ENCODE data around the gene CREG1.
"Not testable (repeated sequence)": the region's sequence is repeated elsewhere in the genome, so short reads cannot be mapped to it uniquely, and the experiment has no call there.

The CREG1 gene

GRCh38 chr1:167563579-167564246 lies 10.2 kb upstream of the CREG1 start:
- FAIRE-seq = no peak

- no peak for FAIRE-seq
Observed at GRCh38 chr1:167562702-167563101, 9.1 kb upstream of the CREG1 start.

GRCh38 chr1:167561753-167562152 lies 8.2 kb upstream of the CREG1 start:
- FAIRE-seq = no peak

GRCh38 chr1:167555971-167556714 lies 2.6 kb upstream of the CREG1 start:
- FAIRE-seq = peak; percentile 97

GRCh38 chr1:167555072-167555471 lies 1.5 kb upstream of the CREG1 start:
- FAIRE-seq = not testable (repeated sequence)

GRCh38 chr1:167554028-167554779 lies 642 bp upstream of the CREG1 start:
- FAIRE-seq = no peak

GRCh38 chr1:167551362-167551761 lies 2.2 kb downstream of the CREG1 start:
- no peak for FAIRE-seq

- peak; percentile 42 for FAIRE-seq
Observed at GRCh38 chr1:167548059-167548932, 5.3 kb downstream of the CREG1 start.

GRCh38 chr1:167546935-167547334 lies 6.6 kb downstream of the CREG1 start:
- FAIRE-seq = no peak

GRCh38 chr1:167545349-167545748 lies 8.2 kb downstream of the CREG1 start:
- FAIRE-seq = no peak

- no peak for FAIRE-seq
Observed at GRCh38 chr1:167544447-167545093, 9.0 kb downstream of the CREG1 start.

GRCh38 chr1:167543199-167543990 lies 10.2 kb downstream of the CREG1 start:
- FAIRE-seq = no peak

- peak; percentile 47 for FAIRE-seq
Observed at GRCh38 chr1:167542109-167543032, 11.2 kb downstream of the CREG1 start.

GRCh38 chr1:167541610-167542009 lies 12.0 kb downstream of the CREG1 start:
- no peak for FAIRE-seq

- FAIRE-seq = no peak
Observed at GRCh38 chr1:167541003-167541402, 12.6 kb downstream of the CREG1 start.

- peak; percentile 92 for FAIRE-seq
Observed at GRCh38 chr1:167538657-167539056, 14.9 kb downstream of the CREG1 start.

GRCh38 chr1:167533851-167534300 lies 19.7 kb downstream of the CREG1 start:
- peak; percentile 93 for FAIRE-seq

- no peak for FAIRE-seq
Observed at GRCh38 chr1:167532964-167533824, 20.4 kb downstream of the CREG1 start.

GRCh38 chr1:167532375-167532774 lies 21.2 kb downstream of the CREG1 start:
- FAIRE-seq = peak; percentile 95

Data from G401.6 (cell line).